Activated naive CD4-positive, alpha-beta T cell treated with anti-CD3 and anti-CD28 coated beads, Interleukin-2, amount 50 U/mL, for 24 hours (primary cell): ENCODE measurements around the gene HTD2.
"Not testable (repeated sequence)": the region's sequence is repeated elsewhere in the genome, so short reads cannot be mapped to it uniquely, and the experiment has no call there.

ENCODE experiments used
- H3K27ac Mint-ChIP-seq: one replicate; pipeline ENCODE4 v1.8.0; 2021; ENCODE audit warnings: mild to moderate bottlenecking, mixed read lengths
- H3K27me3 Mint-ChIP-seq: one replicate; pipeline ENCODE4 v1.8.0; 2021; ENCODE audit warnings: mixed read lengths
- H3K36me3 Mint-ChIP-seq: one replicate; pipeline ENCODE4 v1.8.0; 2021; ENCODE audit warnings: mixed read lengths
- H3K4me1 Mint-ChIP-seq: one replicate; pipeline ENCODE4 v1.8.0; 2021; ENCODE audit warnings: mixed read lengths
- H3K4me3 Mint-ChIP-seq: one replicate; pipeline ENCODE4 v1.8.0; 2021; ENCODE audit warnings: mild to moderate bottlenecking, mixed read lengths
- H3K9me3 Mint-ChIP-seq: one replicate; pipeline ENCODE4 v1.8.0; 2021; ENCODE audit warnings: mixed read lengths

HTD2 gene

DNA sequence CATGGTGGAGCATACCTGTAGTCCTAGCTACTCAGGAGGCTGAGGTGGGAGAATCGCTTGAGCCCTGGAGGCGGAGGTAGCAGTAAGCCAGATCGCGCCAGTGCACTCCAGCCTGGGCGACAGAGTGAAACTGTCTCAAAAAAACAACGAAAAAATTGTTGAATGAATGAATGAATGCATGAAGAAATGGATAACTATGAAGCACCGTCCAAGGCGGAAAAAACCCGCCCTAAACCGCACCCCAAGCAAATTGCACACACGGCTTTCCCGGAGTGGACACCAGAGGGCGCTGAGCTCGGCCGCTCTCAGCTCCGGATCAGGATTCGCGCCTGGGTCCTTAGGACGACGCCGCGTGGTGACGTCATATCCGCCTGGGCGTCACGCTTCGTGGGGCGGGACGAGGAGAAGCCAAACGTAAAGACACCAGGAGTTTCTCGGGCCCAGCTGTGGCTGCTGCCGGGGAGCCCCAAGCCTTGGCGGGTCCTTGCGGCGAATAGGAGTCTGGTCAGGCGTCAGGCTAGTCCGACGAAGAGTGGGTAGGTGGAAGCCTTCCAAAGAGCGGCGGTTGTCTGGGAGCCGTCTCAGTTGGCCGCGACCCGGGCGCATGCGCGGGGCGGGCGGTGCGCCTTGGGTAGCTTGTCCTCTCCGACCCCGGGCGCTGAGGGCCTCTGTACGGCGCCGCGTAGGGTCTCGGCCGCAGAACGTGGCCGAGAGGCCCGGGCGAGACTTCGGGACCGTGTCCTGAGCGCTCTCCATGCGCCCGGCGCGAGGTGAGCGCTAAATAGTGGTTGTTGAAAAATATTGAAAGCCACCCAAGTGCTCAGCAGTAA is at the start of gene HTD2, which contains the start of gene RPP14:
TSS of gene HTD2 (plus strand) at position 639 of the 830 bp plus-strand sequence. CDS start 11,094 bp downstream, outside the sequence.
TSS of gene RPP14 (plus strand) at position 364 of the 830 bp plus-strand sequence. CDS start 4,085 bp downstream, outside the sequence.
- H3K4me3 Mint-ChIP-seq, result peak within 1 kb of the TSS; percentile 100
- H3K27ac Mint-ChIP-seq, result peak within 1 kb of the TSS; percentile 100

DNA sequence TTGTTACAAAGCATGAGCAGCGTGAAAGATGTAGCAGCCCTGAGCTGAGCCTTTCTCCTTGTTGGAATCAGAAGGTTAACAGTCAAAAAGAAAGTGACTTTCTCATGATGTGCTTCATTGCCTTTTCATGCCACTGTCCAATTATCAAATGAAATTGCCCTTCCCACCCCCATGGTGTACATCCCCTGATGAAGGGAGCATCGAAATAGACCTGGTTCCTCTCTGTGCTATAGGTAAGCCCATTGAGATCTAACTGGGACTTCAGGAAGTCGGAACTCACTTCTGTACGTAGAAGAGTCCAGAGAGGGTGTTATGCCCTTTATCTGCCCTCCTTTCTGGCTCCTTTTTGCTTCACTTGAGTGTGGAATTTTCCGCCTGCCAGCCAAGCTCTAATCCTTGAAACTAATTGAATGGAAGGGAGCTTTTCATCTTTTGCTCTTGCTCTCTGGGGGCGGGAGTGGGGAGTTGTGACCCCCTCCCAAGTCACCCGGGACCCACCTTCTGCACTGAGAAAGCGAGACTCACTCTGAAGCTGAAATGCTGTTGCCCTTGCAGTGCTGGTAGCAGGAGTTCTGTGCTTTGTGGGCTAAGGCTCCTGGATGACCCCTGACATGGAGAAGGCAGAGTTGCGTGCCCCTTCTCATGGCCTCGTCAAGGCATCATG is 47.8 kb upstream of the HTD2 start:
- Mint-ChIP-seq H3K36me3 (peaks cover 12% of the 10 kb centered on the region), H3K9me3 (no peaks in the 10 kb centered on the region), H3K27ac (no peak overlapping the region), H3K4me1 (no peaks in the 10 kb centered on the region), H3K4me3 (no peak overlapping the region), H3K27me3 (no peaks in the 10 kb centered on the region)

More for the DNA sequence above, at the start of gene HTD2, which contains the start of gene RPP14:
- Mint-ChIP-seq H3K9me3 (no peaks in the 10 kb centered on the region), H3K36me3 (peaks cover 7% of the 10 kb centered on the region), H3K4me1 (peaks cover 38% of the 10 kb centered on the region), H3K27me3 (peaks cover 9% of the 10 kb centered on the region)

DNA sequence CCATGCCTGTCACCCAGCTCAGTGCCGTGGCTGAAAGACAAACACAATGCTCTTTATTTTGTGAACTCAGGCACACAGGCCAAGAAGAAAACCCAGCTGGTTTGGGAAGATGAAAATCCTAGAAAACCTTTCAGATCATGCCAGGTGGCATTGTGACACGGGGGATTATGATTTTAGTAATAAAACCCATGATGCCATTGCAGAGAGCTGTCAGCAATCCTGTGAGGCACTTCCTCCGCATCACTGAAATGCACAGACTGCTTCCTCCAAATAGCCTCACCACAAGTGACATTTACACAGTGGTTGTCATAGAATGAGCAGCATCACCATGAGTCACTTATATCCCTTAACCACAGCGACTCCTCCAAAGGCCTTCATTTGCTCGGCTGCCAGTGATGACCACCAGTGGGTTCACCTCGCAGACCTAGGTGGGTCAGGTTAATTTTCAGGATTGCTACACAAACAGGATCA is 46.0 kb upstream of the HTD2 start:
- no peaks in the 10 kb centered on the region for H3K4me1 Mint-ChIP-seq
- no peak overlapping the region for H3K27ac Mint-ChIP-seq
- H3K4me3 Mint-ChIP-seq, result no peak overlapping the region
- H3K27me3 Mint-ChIP-seq, result no peaks in the 10 kb centered on the region
- H3K36me3 Mint-ChIP-seq, result peaks cover 12% of the 10 kb centered on the region
- no peaks in the 10 kb centered on the region for H3K9me3 Mint-ChIP-seq

DNA sequence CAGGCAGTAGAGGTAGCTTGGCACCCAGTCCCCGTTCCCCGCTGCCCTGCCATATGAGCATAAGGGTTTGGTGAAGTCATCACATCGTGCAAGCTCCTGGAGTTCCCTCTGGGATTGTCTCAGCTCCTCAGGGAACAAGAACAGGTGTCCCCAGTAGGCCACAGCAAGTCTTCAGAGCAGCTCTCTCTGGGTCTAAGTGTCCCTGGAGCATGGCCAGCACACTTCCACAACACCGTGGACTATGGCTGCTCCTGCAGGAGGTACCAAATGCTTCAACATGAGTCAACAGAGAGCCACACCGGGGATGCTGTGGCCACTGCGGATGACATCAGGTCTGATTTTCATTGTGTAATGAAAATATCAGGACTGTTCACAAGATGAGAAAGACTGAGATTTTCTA is 45.6 kb upstream of the HTD2 start:
- Mint-ChIP-seq H3K4me1 (no peaks in the 10 kb centered on the region), H3K4me3 (no peak overlapping the region), H3K27me3 (no peaks in the 10 kb centered on the region), H3K36me3 (peaks cover 14% of the 10 kb centered on the region), H3K9me3 (no peaks in the 10 kb centered on the region), H3K27ac (no peak overlapping the region)

DNA sequence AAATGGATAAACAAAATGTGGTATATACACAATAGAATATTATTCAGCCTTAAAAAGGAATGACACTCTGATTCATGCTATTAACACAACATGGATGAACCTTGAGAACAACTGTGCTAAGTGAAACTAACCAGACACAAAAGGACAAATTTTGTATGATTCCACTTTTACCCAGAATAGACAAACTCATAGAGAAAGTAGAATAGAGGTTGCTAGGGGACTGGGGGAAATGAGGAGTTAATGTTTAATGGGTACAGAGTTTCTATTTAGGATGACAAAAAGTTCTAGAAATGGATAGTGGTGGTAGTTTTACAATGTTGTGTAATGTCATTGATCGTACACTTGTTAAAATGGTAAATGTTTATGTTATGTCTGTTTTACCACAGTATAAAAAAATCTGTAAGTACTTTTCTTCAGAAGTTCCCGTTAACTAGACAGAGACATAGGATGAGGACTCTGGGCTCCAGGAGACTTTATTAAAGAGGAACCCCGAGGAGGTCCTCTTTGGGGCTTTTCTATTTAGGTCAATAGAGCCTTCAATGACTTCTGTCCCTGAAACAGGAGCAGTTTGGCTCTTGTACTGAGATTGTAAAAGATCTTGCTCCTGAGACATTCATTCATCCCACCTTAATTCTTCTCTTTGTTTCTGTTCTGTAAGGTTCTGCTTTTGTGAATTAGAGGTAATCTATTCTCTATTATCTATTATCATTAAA is 44.2 kb upstream of the HTD2 start:
- Mint-ChIP-seq H3K9me3 (no peaks in the 10 kb centered on the region), H3K27ac (no peak overlapping the region), H3K4me1 (no peaks in the 10 kb centered on the region), H3K36me3 (peaks cover 10% of the 10 kb centered on the region), H3K4me3 (no peak overlapping the region), H3K27me3 (no peaks in the 10 kb centered on the region)

DNA sequence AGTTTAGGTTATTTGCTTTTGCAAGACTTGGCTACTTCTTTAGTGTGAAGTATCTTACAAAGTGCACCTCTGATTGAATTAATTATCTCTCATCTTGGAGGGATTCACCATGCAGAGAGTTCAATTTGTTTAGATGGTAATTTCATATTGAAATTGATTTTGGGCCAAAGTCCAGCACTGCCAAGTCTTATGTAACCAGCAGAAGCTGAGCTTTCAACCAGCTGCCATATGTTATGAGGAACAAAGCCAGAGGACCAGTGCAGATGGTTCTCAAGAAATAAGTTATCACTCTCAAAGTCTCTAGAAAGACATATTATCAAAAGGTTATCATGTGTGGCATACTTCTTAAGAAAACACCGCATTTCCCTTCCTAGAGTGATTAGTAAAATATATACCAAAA is 39.7 kb upstream of the HTD2 start:
- H3K27me3 Mint-ChIP-seq, result no peaks in the 10 kb centered on the region
- no peak overlapping the region for H3K4me3 Mint-ChIP-seq
- H3K27ac Mint-ChIP-seq, result no peak overlapping the region
- H3K36me3 Mint-ChIP-seq, result peaks cover 16% of the 10 kb centered on the region
- no peaks in the 10 kb centered on the region for H3K4me1 Mint-ChIP-seq
- H3K9me3 Mint-ChIP-seq, result no peaks in the 10 kb centered on the region

DNA sequence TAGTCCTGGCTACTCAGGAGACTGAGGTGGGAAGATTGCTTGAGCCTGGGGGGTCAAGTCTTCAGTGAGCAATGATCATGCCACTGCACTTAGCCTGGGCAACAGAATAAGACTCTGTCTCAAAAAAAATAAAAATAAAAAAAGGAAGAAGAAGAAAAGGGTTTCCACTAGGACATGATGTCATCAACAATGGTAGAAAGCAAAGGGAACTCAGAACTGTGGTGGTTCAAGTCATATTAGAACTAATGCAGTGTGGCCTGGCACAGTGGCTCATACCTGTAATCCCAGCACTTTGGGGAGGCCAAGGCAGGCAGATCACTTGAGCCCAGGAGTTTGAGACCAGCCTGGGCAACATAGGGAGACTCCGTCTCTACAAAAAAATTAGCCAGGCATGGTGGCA is 38.8 kb upstream of the HTD2 start:
- not testable (repeated sequence) for H3K4me3 Mint-ChIP-seq, H3K4me1 Mint-ChIP-seq, H3K27ac Mint-ChIP-seq, H3K27me3 Mint-ChIP-seq, H3K9me3 Mint-ChIP-seq
- peaks cover 16% of the 10 kb centered on the region for H3K36me3 Mint-ChIP-seq

DNA sequence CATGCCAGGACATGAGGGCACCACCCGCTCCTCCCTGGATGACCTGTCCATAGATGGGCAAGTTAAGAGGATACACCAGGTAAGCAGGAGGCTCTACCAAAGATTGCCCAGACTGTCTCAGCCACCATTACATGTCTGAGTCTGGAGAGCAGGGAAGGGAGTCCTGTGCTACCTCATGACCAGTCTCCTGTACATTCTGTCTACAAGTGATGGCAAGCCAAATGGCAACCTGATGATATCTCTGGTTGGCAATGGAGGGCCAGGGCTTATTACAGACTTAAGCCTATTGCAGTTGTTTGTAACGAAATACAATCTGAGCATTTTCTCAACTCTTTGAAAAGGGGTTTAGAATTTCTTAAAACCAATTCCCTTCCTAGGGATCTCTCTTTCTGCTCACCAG is 37.0 kb upstream of the HTD2 start:
- no peak overlapping the region for H3K27ac Mint-ChIP-seq
- H3K4me3 Mint-ChIP-seq, result no peak overlapping the region
- peaks cover 7% of the 10 kb centered on the region for H3K4me1 Mint-ChIP-seq
- no peaks in the 10 kb centered on the region for H3K9me3 Mint-ChIP-seq
- H3K27me3 Mint-ChIP-seq, result no peaks in the 10 kb centered on the region
- peaks cover 22% of the 10 kb centered on the region for H3K36me3 Mint-ChIP-seq

DNA sequence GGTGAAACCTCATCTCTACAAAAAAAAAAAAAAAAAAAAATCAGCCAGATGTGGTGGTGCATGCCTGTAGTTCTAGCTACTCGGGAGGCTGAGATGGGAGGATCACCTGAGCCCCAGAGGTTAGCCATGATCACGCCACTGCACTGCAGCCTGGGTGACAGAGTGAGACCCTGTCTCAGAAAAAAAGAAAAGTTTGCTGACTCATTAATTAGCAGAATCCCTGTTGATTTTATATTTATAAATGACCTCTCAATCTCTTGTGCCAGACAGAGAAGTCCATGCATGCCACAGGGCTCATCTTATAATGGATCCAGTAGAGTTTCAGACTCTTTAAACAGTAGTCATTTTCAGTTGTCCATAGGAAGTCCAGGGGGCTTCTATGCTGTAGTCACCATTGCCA is 35.8 kb upstream of the HTD2 start:
- Mint-ChIP-seq H3K4me3 (no peak overlapping the region), H3K36me3 (peaks cover 22% of the 10 kb centered on the region), H3K27ac (no peak overlapping the region), H3K27me3 (no peaks in the 10 kb centered on the region), H3K9me3 (no peaks in the 10 kb centered on the region), H3K4me1 (peaks cover 7% of the 10 kb centered on the region)

DNA sequence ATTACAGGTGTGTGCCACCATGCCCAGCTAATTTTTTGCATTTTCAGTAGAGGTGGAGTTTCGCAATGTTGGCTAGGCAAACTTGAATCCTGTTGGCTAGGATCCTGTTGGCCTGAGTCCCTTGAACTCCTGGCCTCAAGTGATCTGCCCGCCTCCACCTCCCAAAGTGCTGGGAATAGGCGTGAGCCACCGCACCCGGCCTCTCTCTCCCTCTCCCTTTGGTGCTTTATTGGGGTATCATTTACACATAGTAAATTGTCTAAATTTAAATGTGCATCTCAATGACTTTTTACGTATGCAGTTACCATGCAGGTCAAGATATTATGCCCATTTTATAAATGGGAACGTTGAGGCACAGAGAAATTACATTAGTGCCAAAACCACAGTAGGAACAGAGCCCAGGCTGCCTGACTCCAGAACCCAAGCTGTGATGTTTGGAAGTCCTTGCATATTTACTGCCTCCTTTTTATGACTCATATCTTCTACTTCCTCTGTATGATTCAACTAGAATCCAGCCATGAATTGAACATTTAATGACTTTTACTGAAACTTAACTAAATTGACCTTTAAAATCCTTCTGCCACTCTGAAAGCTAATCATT is 34.3 kb upstream of the HTD2 start:
- Mint-ChIP-seq H3K36me3 (peaks cover 25% of the 10 kb centered on the region), H3K9me3 (no peaks in the 10 kb centered on the region), H3K27me3 (no peaks in the 10 kb centered on the region), H3K27ac (peak overlapping the region; percentile 56), H3K4me3 (peak overlapping the region; percentile 28), H3K4me1 (peaks cover 7% of the 10 kb centered on the region)

DNA sequence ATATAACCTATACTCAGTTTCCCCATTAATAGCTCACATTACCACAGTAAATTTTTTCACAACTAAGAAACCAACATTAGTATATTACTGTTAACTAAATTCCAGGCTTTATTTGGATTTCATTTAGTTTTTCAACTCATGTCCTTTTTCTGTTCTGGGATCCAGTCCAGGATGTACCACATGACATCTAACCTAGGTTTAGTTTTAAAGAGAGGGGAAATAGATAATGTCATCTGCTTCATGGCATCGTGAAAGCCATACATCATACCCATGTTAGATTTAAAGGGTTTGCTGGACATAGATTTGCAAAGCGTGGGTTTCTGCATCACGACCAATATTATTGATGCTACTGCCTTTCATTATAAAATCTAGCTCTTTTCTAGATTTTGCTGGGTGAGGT is 33.4 kb upstream of the HTD2 start:
- H3K27me3 Mint-ChIP-seq, result no peaks in the 10 kb centered on the region
- peaks cover 25% of the 10 kb centered on the region for H3K36me3 Mint-ChIP-seq
- H3K27ac Mint-ChIP-seq, result no peak overlapping the region
- H3K4me3 Mint-ChIP-seq, result no peak overlapping the region
- peaks cover 7% of the 10 kb centered on the region for H3K4me1 Mint-ChIP-seq
- no peaks in the 10 kb centered on the region for H3K9me3 Mint-ChIP-seq

DNA sequence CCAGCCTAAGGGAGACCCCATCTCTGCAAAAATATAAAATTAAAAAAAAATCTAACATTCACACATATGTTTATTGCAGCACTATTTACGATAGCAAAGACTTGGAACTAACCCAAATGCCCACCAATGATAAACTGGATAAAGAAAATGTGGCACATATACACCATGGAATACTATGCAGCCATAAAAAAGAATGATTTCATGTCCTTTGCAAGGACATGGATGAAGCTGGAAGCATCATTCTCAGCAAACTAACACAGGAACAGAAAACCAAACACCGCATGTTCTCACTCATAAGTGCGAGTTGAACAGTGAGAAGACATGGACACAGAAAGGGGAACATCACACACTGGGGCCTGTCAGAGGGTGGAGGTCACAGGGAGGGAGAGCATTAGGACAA is 33.0 kb upstream of the HTD2 start:
- H3K36me3 Mint-ChIP-seq, result peaks cover 23% of the 10 kb centered on the region
- H3K27ac Mint-ChIP-seq, H3K27me3 Mint-ChIP-seq, H3K9me3 Mint-ChIP-seq, H3K4me1 Mint-ChIP-seq, H3K4me3 Mint-ChIP-seq: not testable (repeated sequence)

DNA sequence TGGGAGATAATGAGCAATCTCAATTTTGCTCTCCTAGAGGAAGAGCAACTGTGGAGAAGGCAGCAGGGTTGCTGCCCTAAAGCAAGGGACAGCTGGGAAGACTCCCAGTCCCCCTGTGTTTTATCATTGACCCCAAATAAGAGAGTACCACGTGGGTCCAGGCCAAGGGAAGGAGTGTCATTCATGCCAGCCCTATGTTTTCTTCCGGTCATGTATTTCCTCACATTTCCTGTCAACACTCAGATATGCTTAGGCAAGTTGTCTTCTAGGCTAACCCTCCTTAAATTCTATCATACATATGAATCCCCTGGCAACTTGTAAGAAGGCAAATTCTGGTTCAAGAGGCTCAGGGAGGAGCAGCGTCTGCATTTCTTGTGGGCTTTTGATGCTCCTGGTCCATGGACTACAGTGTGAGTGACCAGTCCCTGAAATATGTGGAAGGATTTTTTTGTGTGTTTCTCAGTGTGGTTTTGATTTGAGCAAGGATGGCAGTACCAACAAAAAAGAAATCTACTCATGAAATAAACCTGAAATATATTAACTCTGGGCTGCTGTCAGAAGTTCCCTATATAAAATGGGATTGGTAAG is 32.2 kb upstream of the HTD2 start:
- no peak overlapping the region for H3K27ac Mint-ChIP-seq
- peaks cover 23% of the 10 kb centered on the region for H3K36me3 Mint-ChIP-seq
- H3K27me3 Mint-ChIP-seq, result no peaks in the 10 kb centered on the region
- H3K4me3 Mint-ChIP-seq, result no peak overlapping the region
- H3K9me3 Mint-ChIP-seq, result no peaks in the 10 kb centered on the region
- peaks cover 7% of the 10 kb centered on the region for H3K4me1 Mint-ChIP-seq

DNA sequence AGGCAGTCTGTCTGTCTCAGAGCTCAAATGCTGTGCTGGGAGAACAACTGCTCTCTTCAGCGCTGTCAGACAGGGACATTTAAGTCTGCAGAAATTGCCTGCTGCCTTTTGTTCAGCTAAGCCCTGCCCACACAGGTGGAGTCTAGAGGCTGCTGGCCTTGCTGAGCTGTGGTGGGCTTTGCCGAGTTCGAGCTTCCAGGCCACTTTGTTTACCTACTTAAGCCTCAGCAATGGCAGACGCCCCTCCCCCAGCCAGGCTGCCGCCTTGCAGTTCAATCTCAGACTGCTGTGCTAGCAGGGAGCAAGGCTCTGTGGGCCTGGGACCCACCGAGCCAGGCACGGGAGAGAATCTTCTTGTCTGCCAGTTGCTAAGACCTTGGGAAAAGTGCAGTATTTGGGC is 25.3 kb upstream of the HTD2 start:
- peaks cover 20% of the 10 kb centered on the region for H3K36me3 Mint-ChIP-seq
- H3K27me3 Mint-ChIP-seq, result no peaks in the 10 kb centered on the region
- H3K4me1 Mint-ChIP-seq, result no peaks in the 10 kb centered on the region
- H3K9me3 Mint-ChIP-seq, result no peaks in the 10 kb centered on the region
- no peak overlapping the region for H3K27ac Mint-ChIP-seq
- H3K4me3 Mint-ChIP-seq, result no peak overlapping the region

DNA sequence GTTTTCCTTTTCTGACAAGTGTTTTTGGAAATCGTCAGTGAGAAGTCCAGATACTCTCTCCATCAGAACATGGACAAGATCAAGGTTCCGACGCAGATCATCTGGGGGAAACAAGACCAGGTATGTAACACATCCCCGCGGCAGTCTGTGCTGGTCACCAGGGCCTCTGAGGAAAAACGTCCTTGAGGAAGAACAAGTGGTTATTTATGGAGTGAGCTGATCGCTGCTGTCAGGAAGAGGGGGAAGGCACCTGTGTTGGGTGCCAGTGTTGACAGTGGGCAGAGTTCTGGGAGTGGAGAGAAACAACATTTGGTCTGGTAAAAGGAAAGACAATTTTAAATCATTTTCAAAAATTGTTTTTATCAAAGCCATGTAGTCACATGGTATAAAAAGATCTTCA is 21.0 kb upstream of the HTD2 start:
- no peak overlapping the region for H3K27ac Mint-ChIP-seq
- H3K4me1 Mint-ChIP-seq, result no peaks in the 10 kb centered on the region
- H3K36me3 Mint-ChIP-seq, result peaks cover 8% of the 10 kb centered on the region
- H3K27me3 Mint-ChIP-seq, result no peaks in the 10 kb centered on the region
- no peaks in the 10 kb centered on the region for H3K9me3 Mint-ChIP-seq
- H3K4me3 Mint-ChIP-seq, result no peak overlapping the region
